K562 (cell line): ENCODE measurements around the gene HS3ST3A1. TPM values are rescaled to one million over a fixed set of nuclear protein-coding genes. Genes with fewer than 3 reads are reported as not detected.
A peak's percentile ranks its signal among the peaks of the same experiment; 100 is the strongest.

Experiments used
- ATAC-seq: fragments of 200-7000 bp; cut with Tn5 transposase; 3 replicates; pipeline ENCODE4 v1.9.1; 2020; ENCODE audit warnings: moderate library complexity
- BruUV-seq: library from RNA; stranded (reverse); fragments of 400-500 nt; replicated peaks from 2 replicates; lab custom pipeline; 2021; lab: Mats Ljungman, UMichigan
- CTCF ChIA-PET: fragments of 300-600 bp; formaldehyde crosslinking; extraction: SDS; loops from one replicate; lab custom pipeline; 2021; ENCODE audit warnings: low intra/inter-chr PET ratio; lab: Yijun Ruan, JAX
- POLR2A ChIA-PET: fragments of 300-600, 350-650 bp; sonication (Branson Sonifier 250); formaldehyde crosslinking; extraction: SDS; loops from one replicate; lab custom pipeline; 2021; ENCODE audit warnings: antibody characterized with exemption, inconsistent platforms; lab: Yijun Ruan, JAX
- DNase-seq, 4 experiments: peaks; one replicate each; pipeline versions ENCODE4 v3.0.0 to v3.0.0-alpha.2; 2011 to 2018; ENCODE audit warnings: low spot score in 3 of 4, mixed read lengths in 3 of 4; ENCODE audit errors: extremely low read depth in 1 of 4
- FAIRE-seq: peaks from 2 replicates; lab custom pipeline; 2011; peaks lifted over from hg19 to GRCh38; lab: Jason Lieb, UNC
- H2AFZ ChIP-seq: 2 replicates; pipeline ENCODE4 v1.6.0; 2011; ENCODE audit warnings: low read depth, low read length, control low read depth, inconsistent platforms
- H3K27ac ChIP-seq: fragments of 200-600 bp; 3 replicates; pipeline ENCODE4 v1.8.0; 2011; ENCODE audit warnings: low read depth, mild to moderate bottlenecking, control low read depth, inconsistent platforms, low read length, moderate library complexity, mixed read lengths; ENCODE audit errors: extremely low read depth
- H3K27me3 ChIP-seq, 2 experiments: fragments of 300-600 bp in 1 of 2; 2 replicates in 1 of 2; 3 replicates in 1 of 2; pipeline versions ENCODE4 v1.6.0 to v1.8.0; 2011; ENCODE audit warnings: inconsistent platforms in 2 of 2, low read length in 2 of 2, mild to moderate bottlenecking in 1 of 2, mixed read lengths in 1 of 2, moderate library complexity in 1 of 2; ENCODE audit not compliant: control insufficient read depth in 2 of 2, insufficient read depth in 2 of 2
- H3K36me3 ChIP-seq: fragments of 300-600 bp; 3 replicates; pipeline ENCODE4 v1.8.0; 2011; ENCODE audit warnings: mild to moderate bottlenecking, low read length, inconsistent platforms; ENCODE audit not compliant: control insufficient read depth, insufficient read depth
- H3K4me1 ChIP-seq, 2 experiments: fragments of 200-600 bp in 1 of 2; replicated peaks in 1 of 2; 2 replicates in 1 of 2; 3 replicates in 1 of 2; pipeline versions ENCODE4 v1.5.1 to v1.8.0; 2011; ENCODE audit warnings: inconsistent platforms in 2 of 2, low read length in 2 of 2, mild to moderate bottlenecking in 1 of 2, mixed read lengths in 1 of 2, moderate library complexity in 1 of 2; ENCODE audit not compliant: control insufficient read depth in 2 of 2, insufficient read depth in 2 of 2
- H3K4me2 ChIP-seq: 2 replicates; pipeline ENCODE4 v1.6.1; 2011; ENCODE audit warnings: low read length, control low read depth, inconsistent platforms, mixed read lengths; ENCODE audit not compliant: insufficient read depth
- H3K4me3 ChIP-seq: fragments of 200-600 bp; sonication (generic), shearing (Covaris generic); 2 replicates; pipeline ENCODE4 v1.5.1; 2016; ENCODE audit warnings: control low read depth, inconsistent platforms
- H3K79me2 ChIP-seq: fragments of 200-600 bp; 3 replicates; pipeline ENCODE4 v1.8.0; 2011; ENCODE audit warnings: low read length, inconsistent platforms; ENCODE audit not compliant: control insufficient read depth, insufficient read depth
- H3K9ac ChIP-seq, 2 experiments: 2 replicates each; pipeline versions ENCODE4 v1.6.0 to v1.6.1; 2011; ENCODE audit warnings: low read depth in 2 of 2, low read length in 2 of 2, control low read depth in 1 of 2, inconsistent platforms in 1 of 2, mild to moderate bottlenecking in 1 of 2, mixed read lengths in 1 of 2; ENCODE audit not compliant: insufficient read depth in 1 of 2
- H3K9me1 ChIP-seq: one replicate; pipeline ENCODE4 v1.6.0; 2011; ENCODE audit warnings: inconsistent platforms, mild to moderate bottlenecking, low read length, moderate library complexity; ENCODE audit not compliant: control insufficient read depth, insufficient read depth
- H3K9me3 ChIP-seq: replicated peaks from 2 replicates; pipeline ENCODE4 v1.5.1; 2011; ENCODE audit warnings: low read depth, low read length, inconsistent platforms; ENCODE audit not compliant: control insufficient read depth, insufficient read depth
- H4K20me1 ChIP-seq: replicated peaks from 2 replicates; pipeline ENCODE4 v1.6.1; 2011; ENCODE audit warnings: low read length, inconsistent platforms, mixed read lengths; ENCODE audit not compliant: control insufficient read depth, insufficient read depth
- BRD9 ChIP-seq: fragments of 450-650 bp; IDR thresholded peaks from 2 replicates; pipeline ENCODE4 v1.6.1; 2018; ENCODE audit warnings: low read depth; ENCODE audit not compliant: partially characterized antibody
- CBFA2T3 ChIP-seq: fragments of 450-650 bp; IDR thresholded peaks from 2 replicates; pipeline ENCODE4 v1.6.1; 2017
- CREB3 ChIP-seq: fragments of 450-650 bp; conservative IDR thresholded peaks from 2 replicates; pipeline ENCODE4 v1.6.1; 2016; ENCODE audit warnings: missing genetic modification characterization, low read depth, mild to moderate bottlenecking, missing compliant biosample characterization, moderate library complexity
- HDAC6 ChIP-seq: IDR thresholded peaks from 2 replicates; pipeline ENCODE4 v1.6.1; 2012; ENCODE audit warnings: low read depth, mild to moderate bottlenecking, control low read depth, inconsistent platforms, low read length, moderate library complexity
- HDGF ChIP-seq: fragments of 450-650 bp; IDR thresholded peaks from 2 replicates; pipeline ENCODE4 v1.6.1; 2016
- HMG20B ChIP-seq: fragments of 250-450 bp; sonication (Bioruptor Pico); IDR thresholded peaks from 2 replicates; pipeline ENCODE4 v1.5.0; 2021; ENCODE audit warnings: mild to moderate bottlenecking
- KDM2B ChIP-seq: fragments of 250-450 bp; sonication (Bioruptor Pico); IDR thresholded peaks from 2 replicates; pipeline ENCODE4 v1.8.0; 2021; ENCODE audit warnings: mild to moderate bottlenecking, moderate library complexity
- NFATC3 ChIP-seq: fragments of 450-650 bp; IDR thresholded peaks from 2 replicates; pipeline ENCODE4 v1.6.1; 2017; ENCODE audit warnings: mild to moderate bottlenecking
- NFIC ChIP-seq: fragments of 450-650 bp; IDR thresholded peaks from 2 replicates; pipeline ENCODE4 v1.6.1; 2017; ENCODE audit warnings: mild to moderate bottlenecking, inconsistent platforms
- POLR2H ChIP-seq: IDR thresholded peaks from 2 replicates; pipeline ENCODE4 v1.6.1; 2016; ENCODE audit warnings: missing genetic modification characterization, low read depth, mild to moderate bottlenecking, control low read depth, missing compliant biosample characterization, moderate library complexity
- SNIP1 ChIP-seq: fragments of 450-650 bp; IDR thresholded peaks from 2 replicates; pipeline ENCODE4 v1.7.1; 2017; ENCODE audit warnings: low read depth, mild to moderate bottlenecking
- TAF15 ChIP-seq: fragments of 200-400 bp; formaldehyde crosslinking; IDR thresholded peaks from 2 replicates; pipeline ENCODE4 v1.6.1; 2017; ENCODE audit warnings: mild to moderate bottlenecking, low read depth, low read length, moderate library complexity
- ZNF174 ChIP-seq: fragments of 250-450 bp; sonication (Bioruptor Pico); IDR thresholded peaks from 2 replicates; pipeline ENCODE4 v1.4.0; 2020; ENCODE audit warnings: mild to moderate bottlenecking
- ZNF445 ChIP-seq: fragments of 250-450 bp; sonication (Bioruptor Pico); IDR thresholded peaks from 2 replicates; pipeline ENCODE4 v1.4.0; 2020; ENCODE audit warnings: low read depth, mild to moderate bottlenecking, moderate library complexity
- ZNF449 ChIP-seq: fragments of 250-450 bp; sonication (Bioruptor Pico); IDR thresholded peaks from 2 replicates; pipeline ENCODE4 v1.8.0; 2022; ENCODE audit warnings: moderate library complexity, mild to moderate bottlenecking, inconsistent platforms
- ZNF76 ChIP-seq: fragments of 250-450 bp; sonication (Bioruptor Pico); IDR thresholded peaks from 2 replicates; pipeline ENCODE4 v1.4.0; 2020; ENCODE audit warnings: mild to moderate bottlenecking, moderate library complexity, borderline replicate concordance
- ZNF764 ChIP-seq: fragments of 250-450 bp; sonication (Bioruptor Pico); IDR thresholded peaks from 2 replicates; pipeline ENCODE4 v1.4.0; 2020; ENCODE audit warnings: low read depth, mild to moderate bottlenecking, moderate library complexity
- WGBS: fragments of 100-300 bp; shearing (Covaris generic); methylation state at CpG from one replicate; pipeline ENCODE4 v1.1.6; 2016; ENCODE audit warnings: low coverage, mixed read lengths; ENCODE audit not compliant: insufficient coverage; ENCODE audit errors: missing lambda C conversion rate; 5-methylcytosine and 5-hydroxymethylcytosine counted together
- in situ Hi-C: fragments of 300-500 bp; cut with MboI; formaldehyde crosslinking; loops from 4 replicates; pipeline ENCODE4 v1.15.0; 2018; ENCODE audit warnings: inconsistent platforms, mixed read lengths
- intact Hi-C: fragments of 100-400 bp; cut with micrococcal nuclease; formaldehyde crosslinking; loops from 2 replicates; pipeline ENCODE4 v1.14.2; 2022
- polyA plus RNA-seq, 8 experiments: library from polyadenylated mRNA; depleted of rRNA in 4 of 8; stranded (reverse) in 5 of 8; unstranded in 3 of 8; fragments of >200 nt; fragmentation: Nextera tagmentation in 2 of 8; fragmentation: Illumina TruSeq in 1 of 8; extraction: Ambion mirVana in 2 of 8; extraction: Trizol in 1 of 8; gene quantifications; 2 replicates each; pipeline versions ENCODE4 v1.2.1 to v1.2.3, GENCODE V29; 2011 to 2014; ENCODE audit warnings: inconsistent platforms in 1 of 8, missing spikeins in 1 of 8
- total RNA-seq, 7 experiments: library from RNA; depleted of rRNA in 6 of 7; stranded (reverse); fragments of >200 nt in 6 of 7; fragmentation: Illumina TruSeq in 2 of 7; extraction: Trizol in 2 of 7; gene quantifications; 2 replicates each; pipeline versions ENCODE4 v1.2.1 to v1.2.3, GENCODE V29; 2011 to 2021; ENCODE audit warnings: low replicate concordance in 1 of 7
- TF ChIP-seq, protein P1 (sequence below): sonication (generic); formaldehyde crosslinking; IDR thresholded peaks from 2 replicates; pipeline ENCODE4 v1.9.0; 2022; ENCODE audit warnings: mild to moderate bottlenecking, missing genetic modification reagents
- TF ChIP-seq, protein P2 (sequence below): fragments of 450-650 bp; IDR thresholded peaks from 2 replicates; pipeline ENCODE4 v1.6.1; 2018; ENCODE audit not compliant: partially characterized antibody

HS3ST3A1 gene
- total and polyA plus RNA-seq, 9 of the 15 experiments (the other 6 are each of a cell fraction or from before 2014, with no cell fraction given) = 0.25 to 14.8 (median 2.3) TPM

DNA sequence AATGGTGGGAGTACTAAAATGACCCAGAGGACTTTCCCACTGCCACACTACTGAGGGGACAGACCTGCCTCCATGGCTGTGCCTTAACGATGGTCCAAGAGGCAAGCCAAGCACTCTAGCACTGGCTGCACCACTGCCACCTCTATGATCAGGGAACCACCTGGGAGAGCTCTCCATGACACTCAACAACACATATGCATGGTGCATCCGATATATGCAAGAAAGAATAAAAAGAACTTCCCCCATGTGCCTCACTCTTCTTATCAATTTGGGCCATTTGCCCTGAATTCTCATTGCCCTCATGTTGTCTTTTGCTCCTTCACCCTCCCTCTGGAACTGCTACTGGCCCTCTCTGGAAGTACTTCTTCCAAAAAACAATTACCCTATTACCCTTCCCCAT lies 99.5 kb downstream of the HS3ST3A1 start:
- intact Hi-C loops = no loop called here
- CTCF ChIA-PET = no interaction called here
- H3K9me3 ChIP-seq = no peaks in the 10 kb centered on the region
- ATAC-seq (peak; percentile 37; the same call in 2 of the 3 replicates), FAIRE-seq (peak; percentile 46), DNase-seq (no peak)
- in situ Hi-C loops = no loop called here
- peak overlapping the region; percentile 47; the same call in 1 of the 2 replicates for H2AFZ ChIP-seq
- H3K27ac ChIP-seq = no peak overlapping the region
- H3K36me3 ChIP-seq = no peaks in the 10 kb centered on the region
- TF ChIP-seq HMG20B (CRISPR knock-in tag) (no peak), SNIP1 (no peak), KDM2B (CRISPR knock-in tag) (no peak), HDGF (no peak), BRD9 (no peak), POLR2H (no peak), TAF15 (no peak), ZNF76 (CRISPR knock-in tag) (no peak), CBFA2T3 (peak; percentile 58), ZNF764 (CRISPR knock-in tag) (no peak), HDAC6 (no peak), NFIC (peak; percentile 35; the same call in 1 of the 2 replicates), CREB3 (tag) (no peak), ZNF445 (no peak), NFATC3 (no peak), ZNF449 (CRISPR knock-in tag) (no peak), ZNF174 (CRISPR knock-in tag) (no peak)
- TF ChIP-seq, protein P1, sequence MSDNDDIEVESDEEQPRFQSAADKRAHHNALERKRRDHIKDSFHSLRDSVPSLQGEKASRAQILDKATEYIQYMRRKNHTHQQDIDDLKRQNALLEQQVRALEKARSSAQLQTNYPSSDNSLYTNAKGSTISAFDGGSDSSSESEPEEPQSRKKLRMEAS (CRISPR knock-in tag) = no peak
- TF ChIP-seq, protein P2, sequence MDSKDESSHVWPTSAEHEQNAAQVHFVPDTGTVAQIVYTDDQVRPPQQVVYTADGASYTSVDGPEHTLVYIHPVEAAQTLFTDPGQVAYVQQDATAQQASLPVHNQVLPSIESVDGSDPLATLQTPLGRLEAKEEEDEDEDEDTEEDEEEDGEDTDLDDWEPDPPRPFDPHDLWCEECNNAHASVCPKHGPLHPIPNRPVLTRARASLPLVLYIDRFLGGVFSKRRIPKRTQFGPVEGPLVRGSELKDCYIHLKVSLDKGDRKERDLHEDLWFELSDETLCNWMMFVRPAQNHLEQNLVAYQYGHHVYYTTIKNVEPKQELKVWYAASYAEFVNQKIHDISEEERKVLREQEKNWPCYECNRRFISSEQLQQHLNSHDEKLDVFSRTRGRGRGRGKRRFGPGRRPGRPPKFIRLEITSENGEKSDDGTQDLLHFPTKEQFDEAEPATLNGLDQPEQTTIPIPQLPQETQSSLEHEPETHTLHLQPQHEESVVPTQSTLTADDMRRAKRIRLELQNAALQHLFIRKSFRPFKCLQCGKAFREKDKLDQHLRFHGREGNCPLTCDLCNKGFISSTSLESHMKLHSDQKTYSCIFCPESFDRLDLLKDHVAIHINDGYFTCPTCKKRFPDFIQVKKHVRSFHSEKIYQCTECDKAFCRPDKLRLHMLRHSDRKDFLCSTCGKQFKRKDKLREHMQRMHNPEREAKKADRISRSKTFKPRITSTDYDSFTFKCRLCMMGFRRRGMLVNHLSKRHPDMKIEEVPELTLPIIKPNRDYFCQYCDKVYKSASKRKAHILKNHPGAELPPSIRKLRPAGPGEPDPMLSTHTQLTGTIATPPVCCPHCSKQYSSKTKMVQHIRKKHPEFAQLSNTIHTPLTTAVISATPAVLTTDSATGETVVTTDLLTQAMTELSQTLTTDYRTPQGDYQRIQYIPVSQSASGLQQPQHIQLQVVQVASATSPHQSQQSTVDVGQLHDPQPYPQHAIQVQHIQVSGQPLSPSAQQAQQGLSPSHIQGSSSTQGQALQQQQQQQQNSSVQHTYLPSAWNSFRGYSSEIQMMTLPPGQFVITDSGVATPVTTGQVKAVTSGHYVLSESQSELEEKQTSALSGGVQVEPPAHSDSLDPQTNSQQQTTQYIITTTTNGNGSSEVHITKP = peak; percentile 64
- no peak overlapping the region for H3K9ac ChIP-seq
- H3K9me1 ChIP-seq = no peaks in the 10 kb centered on the region
- POLR2A ChIA-PET = no interaction called here
- 14% methylated on average over 2 of the region's 2 CpGs for WGBS
- no peaks in the 10 kb centered on the region for H3K27me3 ChIP-seq
- H3K4me3 ChIP-seq = no peak overlapping the region
- H3K79me2 ChIP-seq = peaks cover 15% of the 10 kb centered on the region
- BruUV-seq = no TSS peak
- H3K4me2 ChIP-seq = no peak overlapping the region
- no peaks in the 10 kb centered on the region for H4K20me1 ChIP-seq
- H3K4me1 ChIP-seq = peaks cover 5 to 11% of the 10 kb centered on the region in 2 experiments; a peak in 4 of 5 replicates
